SK-N-MC (cell line): ENCODE data around the gene XRCC2.
"Not testable (repeated sequence)": the region's sequence is repeated elsewhere in the genome, so short reads cannot be mapped to it uniquely, and the experiment has no call there.

ENCODE experiments used
- DNase-seq: peaks from one replicate; pipeline ENCODE4 v3.0.0-alpha.2; 2011; ENCODE audit warnings: low read depth, low spot score
- H3K27ac ChIP-seq: fragments of 200-600 bp; sonication (generic); 2 replicates; pipeline ENCODE4 v1.5.1; 2016; ENCODE audit warnings: mixed run types
- H3K36me3 ChIP-seq: fragments of 200-600 bp; sonication (generic); 2 replicates; pipeline ENCODE4 v1.6.1; 2017; ENCODE audit warnings: antibody characterized with exemption, low read length, mixed read lengths; ENCODE audit not compliant: insufficient read depth
- H3K4me3 ChIP-seq: fragments of 200-600 bp; sonication (generic); 2 replicates; pipeline ENCODE4 v1.5.1; 2016
- H3K9ac ChIP-seq: fragments of 200-600 bp; sonication (generic); 2 replicates; pipeline ENCODE4 v1.8.0; 2017; ENCODE audit warnings: mixed run types, mixed read lengths; ENCODE audit not compliant: insufficient read length
- H3K9me3 ChIP-seq: fragments of 200-600 bp; sonication (generic); 2 replicates; pipeline ENCODE4 v1.6.1; 2017; ENCODE audit warnings: low read depth, mild to moderate bottlenecking, antibody characterized with exemption, low read length, moderate library complexity, mixed read lengths
- EZH2 ChIP-seq: fragments of 200-600 bp; sonication (generic); IDR thresholded peaks from one replicate; pipeline ENCODE4 v1.6.1; 2017; ENCODE audit warnings: antibody characterized with exemption
- FOXP2 ChIP-seq: optimal IDR thresholded peaks from 2 replicates; pipeline ENCODE3; 2011; ENCODE audit warnings: mild to moderate bottlenecking, moderate library complexity; ENCODE audit not compliant: insufficient read depth; ENCODE audit errors: extremely low read length, control extremely low read depth
- POLR2AphosphoS5 ChIP-seq: IDR thresholded peaks from 2 replicates; pipeline ENCODE4 v1.6.1; 2012; ENCODE audit warnings: mild to moderate bottlenecking, low read depth, low read length, borderline replicate concordance

The XRCC2 gene

DNA sequence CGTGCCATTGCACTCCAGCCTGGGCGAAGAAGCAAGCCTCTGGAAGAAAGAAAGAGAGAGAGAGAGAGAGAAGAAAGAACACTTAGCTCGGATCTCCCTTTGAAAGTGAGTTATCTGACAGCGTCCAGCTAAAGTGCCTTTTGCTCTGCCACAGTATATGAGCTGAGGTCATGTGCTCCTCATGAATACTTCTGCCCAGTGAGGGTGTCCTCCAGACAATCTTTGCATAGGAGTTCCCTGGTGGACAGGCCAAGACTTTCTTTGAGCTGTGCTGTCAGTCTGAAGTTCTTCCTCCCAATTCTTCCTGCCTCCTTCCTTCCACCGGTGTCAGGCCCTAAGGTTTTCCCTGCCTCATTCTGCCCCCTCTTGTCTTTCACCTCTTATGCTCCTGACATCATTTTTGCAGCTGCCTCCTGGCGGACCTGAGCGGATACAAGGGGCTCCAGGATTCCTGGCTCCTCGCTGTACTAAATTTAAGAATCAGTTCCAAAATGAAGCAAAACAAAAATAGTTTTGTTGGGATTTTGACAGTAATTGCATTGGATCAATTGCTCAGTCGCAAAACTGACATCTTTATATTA is 31.9 kb downstream of the XRCC2 start:
- no peak overlapping the region for H3K27ac ChIP-seq
- no peak overlapping the region for H3K4me3 ChIP-seq
- H3K9me3 ChIP-seq = no peaks in the 10 kb centered on the region
- no peak overlapping the region for H3K9ac ChIP-seq
- no peak for DNase-seq
- H3K36me3 ChIP-seq = peaks cover 32% of the 10 kb centered on the region
- TF ChIP-seq EZH2 (no peak), FOXP2 (no peak), POLR2AphosphoS5 (no peak; the same call in 1 of the 2 replicates)

GRCh38 chr7:152641384-152641783 is 34.6 kb downstream of the XRCC2 start:
- H3K9ac ChIP-seq = no peak overlapping the region
- DNase-seq = no peak
- H3K9me3 ChIP-seq = no peaks in the 10 kb centered on the region
- H3K36me3 ChIP-seq = peaks cover 6% of the 10 kb centered on the region; the same call in 1 of the 2 replicates
- H3K4me3 ChIP-seq = no peak overlapping the region
- TF ChIP-seq EZH2 (no peak), FOXP2 (no peak), POLR2AphosphoS5 (no peak)
- H3K27ac ChIP-seq = no peak overlapping the region

GRCh38 chr7:152640829-152641228 is 35.1 kb downstream of the XRCC2 start:
- Histone ChIP-seq H3K9me3 (no peaks in the 10 kb centered on the region), H3K9ac (no peak overlapping the region), H3K27ac (no peak overlapping the region), H3K4me3 (no peak overlapping the region), H3K36me3 (peaks cover 6% of the 10 kb centered on the region; the same call in 1 of the 2 replicates)
- no peak for DNase-seq
- TF ChIP-seq FOXP2 = no peak
- no peak for TF ChIP-seq POLR2AphosphoS5
- TF ChIP-seq EZH2 = no peak

DNA sequence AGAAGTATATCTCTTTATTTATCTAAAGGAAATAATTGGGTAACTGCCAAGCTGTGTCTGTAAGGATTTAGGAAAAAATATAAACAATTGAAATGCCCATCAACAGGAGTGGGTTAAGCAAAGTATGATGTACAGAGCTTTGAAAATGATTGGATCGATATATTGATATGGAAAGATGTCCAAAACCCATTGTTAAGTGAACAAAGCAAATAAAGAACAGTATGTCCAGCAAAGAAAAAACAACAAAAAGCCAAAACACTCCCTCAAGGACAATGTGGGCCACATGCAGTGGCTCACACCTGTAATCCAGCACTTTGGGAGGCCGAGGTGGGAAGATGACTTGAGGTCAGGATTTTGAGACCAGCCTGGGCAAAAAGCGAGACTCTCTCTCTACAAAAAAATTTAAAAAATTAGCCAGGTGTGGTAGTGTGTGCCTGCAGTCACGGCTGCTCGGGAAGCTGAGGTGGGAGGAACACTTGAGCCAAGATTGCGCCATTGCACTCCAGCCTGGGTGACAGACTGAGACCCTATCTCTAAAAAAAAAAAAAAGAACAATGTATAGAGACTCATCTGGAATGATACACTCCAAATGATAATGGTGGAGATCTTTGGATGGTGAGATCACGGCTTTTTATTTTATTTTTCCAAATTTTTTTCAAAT is 37.9 kb downstream of the XRCC2 start:
- no peaks in the 10 kb centered on the region for H3K9me3 ChIP-seq
- no peak for DNase-seq
- H3K27ac ChIP-seq = no peak overlapping the region
- H3K4me3 ChIP-seq = no peak overlapping the region
- no peak for TF ChIP-seq FOXP2
- TF ChIP-seq POLR2AphosphoS5 = no peak
- TF ChIP-seq EZH2 = no peak
- H3K9ac ChIP-seq = no peak overlapping the region
- no peaks in the 10 kb centered on the region for H3K36me3 ChIP-seq

GRCh38 chr7:152637161-152637560 is 38.8 kb downstream of the XRCC2 start:
- H3K9ac ChIP-seq = no peak overlapping the region
- no peaks in the 10 kb centered on the region for H3K36me3 ChIP-seq
- no peak overlapping the region for H3K4me3 ChIP-seq
- H3K27ac ChIP-seq = no peak overlapping the region
- TF ChIP-seq EZH2 = no peak
- TF ChIP-seq FOXP2 = no peak
- TF ChIP-seq POLR2AphosphoS5 = no peak
- no peaks in the 10 kb centered on the region for H3K9me3 ChIP-seq
- DNase-seq = no peak

GRCh38 chr7:152636441-152636840 is 39.5 kb downstream of the XRCC2 start:
- Histone ChIP-seq H3K27ac (no peak overlapping the region), H3K4me3 (no peak overlapping the region), H3K9me3 (no peaks in the 10 kb centered on the region), H3K36me3 (no peaks in the 10 kb centered on the region), H3K9ac (no peak overlapping the region)
- TF ChIP-seq POLR2AphosphoS5 (no peak), FOXP2 (no peak), EZH2 (no peak)
- DNase-seq = no peak

DNA sequence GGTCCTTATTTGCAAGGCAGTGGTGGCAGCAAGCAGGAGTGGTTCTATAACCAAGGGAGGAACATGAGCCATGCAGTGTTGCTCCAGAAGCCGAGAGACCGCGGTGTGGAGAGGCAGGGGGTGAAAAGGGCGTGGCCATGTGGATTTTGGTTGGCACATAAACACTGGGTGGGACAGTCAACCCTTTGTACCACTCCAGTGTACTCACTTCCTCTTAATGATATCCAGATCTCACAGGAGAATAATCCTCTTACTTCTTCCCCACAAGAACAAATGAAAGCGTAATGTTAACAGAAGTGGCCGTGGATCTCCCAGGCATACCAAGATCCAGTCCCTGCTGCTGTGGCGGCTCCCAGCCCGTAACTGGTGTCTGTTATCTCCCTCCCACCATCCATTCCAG is 42.4 kb downstream of the XRCC2 start:
- Histone ChIP-seq H3K4me3 (no peak overlapping the region), H3K9ac (no peak overlapping the region), H3K9me3 (no peaks in the 10 kb centered on the region), H3K27ac (no peak overlapping the region), H3K36me3 (no peaks in the 10 kb centered on the region)
- TF ChIP-seq EZH2 = no peak
- TF ChIP-seq POLR2AphosphoS5 = no peak
- TF ChIP-seq FOXP2 = no peak
- no peak for DNase-seq

DNA sequence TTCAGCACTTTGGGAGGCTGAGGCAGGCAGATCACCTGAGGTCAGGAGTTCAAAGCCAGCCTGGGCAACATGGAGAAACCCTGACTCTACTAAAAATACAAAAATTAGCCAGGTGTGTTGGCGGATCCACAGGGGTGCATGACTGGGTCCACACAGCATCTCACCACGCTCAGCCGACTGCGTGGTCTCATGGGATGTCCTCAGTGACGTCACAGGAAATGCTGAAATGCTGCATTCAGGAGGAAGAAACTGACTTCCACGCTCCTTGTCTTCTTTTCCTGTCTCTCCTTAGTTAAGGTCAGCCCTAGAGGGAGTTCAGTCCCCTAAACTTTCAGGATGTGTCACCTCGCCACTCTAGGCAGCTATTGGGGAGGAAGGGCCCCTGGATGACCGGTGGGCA is 42.9 kb downstream of the XRCC2 start:
- TF ChIP-seq POLR2AphosphoS5 (no peak), EZH2 (no peak), FOXP2 (no peak)
- no peak overlapping the region for H3K9ac ChIP-seq
- no peaks in the 10 kb centered on the region for H3K36me3 ChIP-seq
- H3K9me3 ChIP-seq = no peaks in the 10 kb centered on the region
- H3K4me3 ChIP-seq = no peak overlapping the region
- no peak overlapping the region for H3K27ac ChIP-seq
- DNase-seq = no peak

GRCh38 chr7:152628772-152629171 is 47.2 kb downstream of the XRCC2 start:
- H3K27ac ChIP-seq, H3K9ac ChIP-seq, H3K9me3 ChIP-seq, H3K4me3 ChIP-seq, H3K36me3 ChIP-seq, DNase-seq: not testable (repeated sequence)
